ENCODE measurements around the gene CCDC40. TPM values are rescaled to one million over a fixed set of nuclear protein-coding genes. Genes with fewer than 3 reads are reported as not detected.

Gene CCDC40
- total RNA-seq, 1 experiment from 2014 or later: 16.3 TPM

- CTCF ChIA-PET: interaction anchor here (1.0 to 1.2 kb wide), 2 partner anchors 19 to 99 kb away, joined by 4 read pairs; partner anchors contain the start of gene GAA
- DNase-seq (ENCODE audit: low spot score) (no peak), ATAC-seq (no peak)
- H3K27ac Mint-ChIP-seq: no peak overlapping the region
- TF ChIP-seq ZNF263 (CRISPR knock-in tag; IDR thresholded peaks at IDR 0.05; ENCODE audit: low read depth) (no peak), ZNF232 (CRISPR knock-in tag; IDR thresholded peaks at IDR 0.05) (no peak)
- peaks cover 12% of the 10 kb centered on the region for H3K4me1 Mint-ChIP-seq
- H3K36me3 Mint-ChIP-seq: peaks cover 23% of the 10 kb centered on the region
- no peak overlapping the region for H3K4me3 Mint-ChIP-seq
- peaks cover 6% of the 10 kb centered on the region; the same call in 1 of the 2 replicates for H3K9me3 Mint-ChIP-seq
- H3K27me3 Mint-ChIP-seq (ENCODE audit: low read depth): no peaks in the 10 kb centered on the region
- POLR2A ChIA-PET: no interaction called here
Observed at GRCh38 chr17:80002070-80002641, 34.3 kb upstream of the CCDC40 start.

GRCh38 chr17:80002690-80003490, 33.6 kb upstream of the CCDC40 start:
- Mint-ChIP-seq H3K27me3 (ENCODE audit: low read depth) (no peaks in the 10 kb centered on the region), H3K36me3 (peaks cover 23% of the 10 kb centered on the region), H3K27ac (no peak overlapping the region), H3K4me3 (no peak overlapping the region), H3K4me1 (peaks cover 8% of the 10 kb centered on the region), H3K9me3 (peaks cover 6% of the 10 kb centered on the region; the same call in 1 of the 2 replicates)
- no peak for ATAC-seq
- DNase-seq (ENCODE audit: low spot score): no peak
- ChIA-PET CTCF (interaction anchor here (1.0 kb wide), 1 partner anchor 98 kb away, joined by 4 read pairs; the partner anchor contains the start of gene GAA), POLR2A (interaction anchor here (0.7 kb wide), 1 partner anchor 28 kb away, joined by 4 read pairs; no protein-coding TSS in a partner anchor)
- TF ChIP-seq NR3C1 (CRISPR knock-in tag; conservative IDR thresholded peaks at IDR 0.05; ENCODE audit: low read depth): no peak
- TF ChIP-seq, protein P1, sequence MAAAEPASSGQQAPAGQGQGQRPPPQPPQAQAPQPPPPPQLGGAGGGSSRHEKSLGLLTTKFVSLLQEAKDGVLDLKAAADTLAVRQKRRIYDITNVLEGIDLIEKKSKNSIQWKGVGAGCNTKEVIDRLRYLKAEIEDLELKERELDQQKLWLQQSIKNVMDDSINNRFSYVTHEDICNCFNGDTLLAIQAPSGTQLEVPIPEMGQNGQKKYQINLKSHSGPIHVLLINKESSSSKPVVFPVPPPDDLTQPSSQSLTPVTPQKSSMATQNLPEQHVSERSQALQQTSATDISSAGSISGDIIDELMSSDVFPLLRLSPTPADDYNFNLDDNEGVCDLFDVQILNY (CRISPR knock-in tag; IDR thresholded peaks at IDR 0.05): no peak
- no peak for TF ChIP-seq ZNF138 (CRISPR knock-in tag; conservative IDR thresholded peaks at IDR 0.05)
- TF ChIP-seq ZNF532 (CRISPR knock-in tag; IDR thresholded peaks at IDR 0.05; ENCODE audit: borderline replicate concordance): no peak
- no peak for TF ChIP-seq JAZF1 (CRISPR knock-in tag; IDR thresholded peaks at IDR 0.05)
- TF ChIP-seq, protein P2, sequence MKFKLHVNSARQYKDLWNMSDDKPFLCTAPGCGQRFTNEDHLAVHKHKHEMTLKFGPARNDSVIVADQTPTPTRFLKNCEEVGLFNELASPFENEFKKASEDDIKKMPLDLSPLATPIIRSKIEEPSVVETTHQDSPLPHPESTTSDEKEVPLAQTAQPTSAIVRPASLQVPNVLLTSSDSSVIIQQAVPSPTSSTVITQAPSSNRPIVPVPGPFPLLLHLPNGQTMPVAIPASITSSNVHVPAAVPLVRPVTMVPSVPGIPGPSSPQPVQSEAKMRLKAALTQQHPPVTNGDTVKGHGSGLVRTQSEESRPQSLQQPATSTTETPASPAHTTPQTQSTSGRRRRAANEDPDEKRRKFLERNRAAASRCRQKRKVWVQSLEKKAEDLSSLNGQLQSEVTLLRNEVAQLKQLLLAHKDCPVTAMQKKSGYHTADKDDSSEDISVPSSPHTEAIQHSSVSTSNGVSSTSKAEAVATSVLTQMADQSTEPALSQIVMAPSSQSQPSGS (CRISPR knock-in tag; IDR thresholded peaks at IDR 0.05; ENCODE audit: borderline replicate concordance, low read depth): no peak
- TF ChIP-seq IRF2 (CRISPR knock-in tag; IDR thresholded peaks at IDR 0.05; ENCODE audit: borderline replicate concordance, low read depth): no peak
- TF ChIP-seq ZNF219 (CRISPR knock-in tag; IDR thresholded peaks at IDR 0.05; ENCODE audit: borderline replicate concordance): no peak
- TF ChIP-seq HMGA2 (CRISPR knock-in tag; IDR thresholded peaks at IDR 0.05): no peak
- TF ChIP-seq SOX15 (CRISPR knock-in tag; IDR thresholded peaks at IDR 0.05): no peak
- TF ChIP-seq, protein P3, sequence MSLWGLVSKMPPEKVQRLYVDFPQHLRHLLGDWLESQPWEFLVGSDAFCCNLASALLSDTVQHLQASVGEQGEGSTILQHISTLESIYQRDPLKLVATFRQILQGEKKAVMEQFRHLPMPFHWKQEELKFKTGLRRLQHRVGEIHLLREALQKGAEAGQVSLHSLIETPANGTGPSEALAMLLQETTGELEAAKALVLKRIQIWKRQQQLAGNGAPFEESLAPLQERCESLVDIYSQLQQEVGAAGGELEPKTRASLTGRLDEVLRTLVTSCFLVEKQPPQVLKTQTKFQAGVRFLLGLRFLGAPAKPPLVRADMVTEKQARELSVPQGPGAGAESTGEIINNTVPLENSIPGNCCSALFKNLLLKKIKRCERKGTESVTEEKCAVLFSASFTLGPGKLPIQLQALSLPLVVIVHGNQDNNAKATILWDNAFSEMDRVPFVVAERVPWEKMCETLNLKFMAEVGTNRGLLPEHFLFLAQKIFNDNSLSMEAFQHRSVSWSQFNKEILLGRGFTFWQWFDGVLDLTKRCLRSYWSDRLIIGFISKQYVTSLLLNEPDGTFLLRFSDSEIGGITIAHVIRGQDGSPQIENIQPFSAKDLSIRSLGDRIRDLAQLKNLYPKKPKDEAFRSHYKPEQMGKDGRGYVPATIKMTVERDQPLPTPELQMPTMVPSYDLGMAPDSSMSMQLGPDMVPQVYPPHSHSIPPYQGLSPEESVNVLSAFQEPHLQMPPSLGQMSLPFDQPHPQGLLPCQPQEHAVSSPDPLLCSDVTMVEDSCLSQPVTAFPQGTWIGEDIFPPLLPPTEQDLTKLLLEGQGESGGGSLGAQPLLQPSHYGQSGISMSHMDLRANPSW (CRISPR knock-in tag; conservative IDR thresholded peaks at IDR 0.05; ENCODE audit: low read depth): no peak
- TF ChIP-seq GABPB1 (CRISPR knock-in tag; IDR thresholded peaks at IDR 0.05): no peak
- TF ChIP-seq, protein P4, sequence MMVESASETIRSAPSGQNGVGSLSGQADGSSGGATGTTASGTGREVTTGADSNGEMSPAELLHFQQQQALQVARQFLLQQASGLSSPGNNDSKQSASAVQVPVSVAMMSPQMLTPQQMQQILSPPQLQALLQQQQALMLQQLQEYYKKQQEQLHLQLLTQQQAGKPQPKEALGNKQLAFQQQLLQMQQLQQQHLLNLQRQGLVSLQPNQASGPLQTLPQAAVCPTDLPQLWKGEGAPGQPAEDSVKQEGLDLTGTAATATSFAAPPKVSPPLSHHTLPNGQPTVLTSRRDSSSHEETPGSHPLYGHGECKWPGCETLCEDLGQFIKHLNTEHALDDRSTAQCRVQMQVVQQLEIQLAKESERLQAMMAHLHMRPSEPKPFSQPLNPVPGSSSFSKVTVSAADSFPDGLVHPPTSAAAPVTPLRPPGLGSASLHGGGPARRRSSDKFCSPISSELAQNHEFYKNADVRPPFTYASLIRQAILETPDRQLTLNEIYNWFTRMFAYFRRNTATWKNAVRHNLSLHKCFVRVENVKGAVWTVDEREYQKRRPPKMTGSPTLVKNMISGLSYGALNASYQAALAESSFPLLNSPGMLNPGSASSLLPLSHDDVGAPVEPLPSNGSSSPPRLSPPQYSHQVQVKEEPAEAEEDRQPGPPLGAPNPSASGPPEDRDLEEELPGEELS (CRISPR knock-in tag; IDR thresholded peaks at IDR 0.05): no peak
- no peak for TF ChIP-seq ZNF121 (CRISPR knock-in tag; IDR thresholded peaks at IDR 0.05)
- no peak for TF ChIP-seq ATF1 (CRISPR knock-in tag; IDR thresholded peaks at IDR 0.05)
- no peak for TF ChIP-seq JUN (CRISPR knock-in tag; IDR thresholded peaks at IDR 0.05)
- TF ChIP-seq, protein P5, sequence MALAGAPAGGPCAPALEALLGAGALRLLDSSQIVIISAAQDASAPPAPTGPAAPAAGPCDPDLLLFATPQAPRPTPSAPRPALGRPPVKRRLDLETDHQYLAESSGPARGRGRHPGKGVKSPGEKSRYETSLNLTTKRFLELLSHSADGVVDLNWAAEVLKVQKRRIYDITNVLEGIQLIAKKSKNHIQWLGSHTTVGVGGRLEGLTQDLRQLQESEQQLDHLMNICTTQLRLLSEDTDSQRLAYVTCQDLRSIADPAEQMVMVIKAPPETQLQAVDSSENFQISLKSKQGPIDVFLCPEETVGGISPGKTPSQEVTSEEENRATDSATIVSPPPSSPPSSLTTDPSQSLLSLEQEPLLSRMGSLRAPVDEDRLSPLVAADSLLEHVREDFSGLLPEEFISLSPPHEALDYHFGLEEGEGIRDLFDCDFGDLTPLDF (CRISPR knock-in tag; IDR thresholded peaks at IDR 0.05): no peak
- TF ChIP-seq ZMAT4 (CRISPR knock-in tag; IDR thresholded peaks at IDR 0.05): no peak

Data from WTC11 (cell line).